A549 (cell line): Measurements from ENCODE around the gene EFS. TPM values are rescaled to one million over a fixed set of nuclear protein-coding genes. Genes with fewer than 3 reads are reported as not detected.

Experiments
- ATAC-seq, 2 experiments: fragments of 200-7000 bp in 1 of 2; fragments of >200 bp in 1 of 2; cut with Nextera tagmentation in 1 of 2; cut with Tn5 transposase in 1 of 2; 3 replicates each; pipeline versions ENCODE4 v1.8.0 to v1.9.1; 2018 to 2020; ENCODE audit warnings: mild to moderate bottlenecking in 1 of 2, moderate library complexity in 1 of 2
- CTCF ChIA-PET: fragments of 300-600 bp; sonication (Branson Sonifier 250); formaldehyde crosslinking; extraction: SDS; loops from one replicate; lab custom pipeline; 2021; ENCODE audit warnings: antibody characterized with exemption, inconsistent platforms; lab: Yijun Ruan, JAX
- POLR2A ChIA-PET: fragments of 350-600 bp; formaldehyde crosslinking; extraction: SDS; loops from one replicate; lab custom pipeline; 2021; ENCODE audit warnings: antibody characterized with exemption, inconsistent platforms; lab: Yijun Ruan, JAX
- DNase-seq, 2 experiments: peaks; one replicate each; pipeline versions ENCODE4 v3.0.0 to v3.0.0-alpha.2; 2011 to 2016; ENCODE audit warnings: low read depth in 1 of 2, low spot score in 1 of 2
- FAIRE-seq: peaks from 2 replicates; lab custom pipeline; 2011; peaks lifted over from hg19 to GRCh38; lab: Jason Lieb, UNC
- H3K27ac ChIP-seq, 2 experiments: fragments of >200 bp; sonication (Bioruptor Twin); formaldehyde crosslinking; 3 replicates each; pipeline ENCODE4 v1.5.1; 2016 to 2017
- H3K4me1 ChIP-seq: fragments of >200 bp; sonication (Bioruptor Twin); formaldehyde crosslinking; 3 replicates; pipeline ENCODE4 v1.6.1; 2016
- H3K4me2 ChIP-seq: fragments of >200 bp; sonication (Bioruptor Twin); formaldehyde crosslinking; 3 replicates; pipeline ENCODE4 v1.6.1; 2016
- H3K4me3 ChIP-seq: fragments of >200 bp; sonication (Bioruptor Twin); formaldehyde crosslinking; 3 replicates; pipeline ENCODE4 v1.5.1; 2016
- H3K9me3 ChIP-seq: fragments of >200 bp; sonication (Bioruptor Twin); formaldehyde crosslinking; 3 replicates; pipeline ENCODE4 v1.6.1; 2016
- BHLHE40 ChIP-seq: IDR thresholded peaks from 2 replicates; pipeline ENCODE4 v1.6.1; 2012; ENCODE audit warnings: low read depth, low read length, inconsistent platforms
- CHD4 ChIP-seq: fragments of 200-600 bp; sonication (generic); IDR thresholded peaks from 2 replicates; pipeline ENCODE4 v1.6.1; 2016; ENCODE audit warnings: antibody characterized with exemption, mild to moderate bottlenecking, borderline replicate concordance
- FOXS1 ChIP-seq: fragments of 250-450 bp; sonication (Bioruptor Pico); IDR thresholded peaks from 2 replicates; pipeline ENCODE4 v1.5.0; 2020; ENCODE audit warnings: mild to moderate bottlenecking, moderate library complexity
- HOXB13 ChIP-seq: fragments of 250-450 bp; sonication (Bioruptor Pico); IDR thresholded peaks from 2 replicates; pipeline ENCODE4 v1.5.0; 2020; ENCODE audit warnings: low read depth, mild to moderate bottlenecking, moderate library complexity
- JUN ChIP-seq, 2 experiments: fragments of >200 bp; sonication (Bioruptor Twin); formaldehyde crosslinking; IDR thresholded peaks; 2 replicates in 1 of 2; 3 replicates in 1 of 2; pipeline ENCODE4 v1.6.1; 2016 to 2017
- KDM1A ChIP-seq: fragments of 200-600 bp; sonication (generic); IDR thresholded peaks from 2 replicates; pipeline ENCODE4 v1.6.1; 2016; ENCODE audit warnings: low read depth, mild to moderate bottlenecking
- MAFK ChIP-seq: fragments of 450-650 bp; IDR thresholded peaks from 2 replicates; pipeline ENCODE4 v1.6.1; 2014; ENCODE audit not compliant: partially characterized antibody
- NFE2L2 ChIP-seq: fragments of 150-350 bp; conservative IDR thresholded peaks from 2 replicates; pipeline ENCODE4 v1.6.1; 2014; ENCODE audit warnings: low read length
- NPAS2 ChIP-seq: fragments of 250-450 bp; sonication (Bioruptor Pico); IDR thresholded peaks from 2 replicates; pipeline ENCODE4 v1.8.0; 2022; ENCODE audit warnings: mild to moderate bottlenecking, moderate library complexity, borderline replicate concordance
- NR3C1 ChIP-seq: fragments of >200 bp; sonication (Bioruptor Twin); formaldehyde crosslinking; IDR thresholded peaks from 3 replicates; pipeline ENCODE4 v1.6.1; 2017
- POLR2AphosphoS2 ChIP-seq: conservative IDR thresholded peaks from 2 replicates; pipeline ENCODE4 v1.6.1; 2012; ENCODE audit warnings: low read length, improper control_type of control experiment, inconsistent platforms
- RAD21 ChIP-seq, 2 experiments: fragments of >200 bp in 1 of 2; sonication (Bioruptor Twin) in 1 of 2; formaldehyde crosslinking in 1 of 2; IDR thresholded peaks in 1 of 2; conservative IDR thresholded peaks in 1 of 2; 2 replicates in 1 of 2; 3 replicates in 1 of 2; pipeline ENCODE4 v1.6.1; 2012 to 2018; ENCODE audit warnings: inconsistent platforms in 1 of 2
- RCOR1 ChIP-seq: fragments of 150-350 bp; IDR thresholded peaks from 2 replicates; pipeline ENCODE4 v1.6.1; 2014; ENCODE audit warnings: antibody characterized with exemption, low read length, low read depth
- RFX5 ChIP-seq: fragments of 450-650 bp; IDR thresholded peaks from 2 replicates; pipeline ENCODE4 v1.7.1; 2014; ENCODE audit warnings: antibody characterized with exemption, mild to moderate bottlenecking, moderate library complexity
- RNF2 ChIP-seq: fragments of 200-600 bp; sonication (generic); IDR thresholded peaks from 2 replicates; pipeline ENCODE4 v1.6.1; 2016; ENCODE audit warnings: low read depth, mild to moderate bottlenecking, antibody characterized with exemption, moderate library complexity, borderline replicate concordance
- ZC3H11A ChIP-seq: fragments of 450-650 bp; IDR thresholded peaks from 2 replicates; pipeline ENCODE4 v1.6.1; 2014; ENCODE audit warnings: antibody characterized with exemption, mild to moderate bottlenecking
- WGBS: methylation state at CpG from one replicate; pipeline ENCODE4 v1.1.6; 2017; ENCODE audit errors: missing lambda C conversion rate; 5-methylcytosine and 5-hydroxymethylcytosine counted together
- polyA minus RNA-seq: library from RNA; depleted of rRNA, polyadenylated mRNA; stranded (reverse); fragments of >200 nt; gene quantifications from 2 replicates; pipeline ENCODE4 v1.2.3, GENCODE V29; 2011; rRNA and poly(A)+ RNA removed
- polyA plus RNA-seq, 4 experiments: library from polyadenylated mRNA; depleted of rRNA in 3 of 4; stranded (reverse); fragments of >200 nt; fragmentation: RNase III in 1 of 4; extraction: RNeasy Plus Mini Kit Qiagen cat#74134 plus additional on column Dnase treatment in 1 of 4; gene quantifications; 2 replicates in 3 of 4; 3 replicates in 1 of 4; pipeline ENCODE4 v1.2.3, GENCODE V29; 2011 to 2017
- TF ChIP-seq, protein P1 (sequence below): fragments of >200 bp; sonication (Bioruptor Twin); formaldehyde crosslinking; IDR thresholded peaks from 2 replicates; pipeline ENCODE4 v1.6.1; 2016
- TF ChIP-seq, protein P2 (sequence below): fragments of 250-450 bp; sonication (Bioruptor Pico); IDR thresholded peaks from 2 replicates; pipeline ENCODE4 v1.5.0; 2021; ENCODE audit warnings: mild to moderate bottlenecking, moderate library complexity, borderline replicate concordance
- TF ChIP-seq, protein P3 (sequence below): fragments of >200 bp; sonication (Bioruptor Twin); formaldehyde crosslinking; IDR thresholded peaks from 3 replicates; pipeline ENCODE4 v1.5.1; 2016

EFS gene, protein sequence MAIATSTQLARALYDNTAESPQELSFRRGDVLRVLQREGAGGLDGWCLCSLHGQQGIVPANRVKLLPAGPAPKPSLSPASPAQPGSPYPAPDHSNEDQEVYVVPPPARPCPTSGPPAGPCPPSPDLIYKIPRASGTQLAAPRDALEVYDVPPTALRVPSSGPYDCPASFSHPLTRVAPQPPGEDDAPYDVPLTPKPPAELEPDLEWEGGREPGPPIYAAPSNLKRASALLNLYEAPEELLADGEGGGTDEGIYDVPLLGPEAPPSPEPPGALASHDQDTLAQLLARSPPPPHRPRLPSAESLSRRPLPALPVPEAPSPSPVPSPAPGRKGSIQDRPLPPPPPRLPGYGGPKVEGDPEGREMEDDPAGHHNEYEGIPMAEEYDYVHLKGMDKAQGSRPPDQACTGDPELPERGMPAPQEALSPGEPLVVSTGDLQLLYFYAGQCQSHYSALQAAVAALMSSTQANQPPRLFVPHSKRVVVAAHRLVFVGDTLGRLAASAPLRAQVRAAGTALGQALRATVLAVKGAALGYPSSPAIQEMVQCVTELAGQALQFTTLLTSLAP
- polyA plus RNA-seq (2011; rRNA removed), result not detected in 2 replicates
- not detected in 2 replicates for polyA plus RNA-seq (2012; cell fraction: cytosol; rRNA removed)
- not detected in 2 replicates for polyA plus RNA-seq (2012; cell fraction: nucleus; rRNA removed)
- polyA plus RNA-seq (2017; fragmentation: RNase III; extraction: RNeasy Plus Mini Kit Qiagen cat#74134 plus additional on column Dnase treatment), result not detected in 3 replicates
- not detected in 2 replicates for polyA minus RNA-seq

DNA sequence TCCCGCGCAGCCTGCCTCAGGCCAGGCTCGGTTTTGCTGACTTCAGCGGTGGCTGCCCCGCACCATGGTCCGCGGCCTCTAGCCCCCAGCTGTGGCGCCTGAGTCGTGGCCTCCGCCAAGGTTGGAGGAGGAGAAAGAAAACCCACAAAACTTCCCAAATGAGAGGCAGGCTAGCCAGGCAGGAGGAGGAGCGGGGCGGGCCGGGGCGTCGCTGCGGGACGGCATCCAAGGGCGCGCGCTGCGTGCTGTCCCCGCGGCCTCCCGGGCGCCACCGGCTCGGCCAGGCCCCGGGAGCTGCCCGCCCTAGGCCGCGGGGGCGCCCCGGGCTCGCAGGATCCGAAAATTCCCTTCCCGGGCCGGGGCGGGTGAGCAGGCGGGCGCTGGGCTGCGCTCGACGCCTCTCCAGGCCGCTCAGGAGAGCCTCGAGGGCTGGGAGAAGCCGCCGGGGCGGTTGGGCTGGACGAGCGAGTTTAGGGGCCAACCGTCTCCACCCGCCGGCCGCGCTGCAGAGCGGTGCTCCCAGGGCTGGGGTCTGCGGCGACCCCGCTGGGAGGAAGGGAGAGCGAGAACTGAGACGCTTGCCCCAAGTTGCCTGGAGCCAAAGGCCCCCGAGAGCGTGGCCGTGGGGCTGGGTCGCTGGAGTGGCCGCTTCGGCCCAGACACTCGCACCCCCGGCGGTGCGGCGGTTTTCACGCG is at the start of gene EFS:
EFS (minus strand) TSS at position 137 of the 696 bp plus-strand sequence. CDS start 147 bp downstream, outside the sequence.
- Histone ChIP-seq H3K27ac (no peak within 1 kb of the TSS), H3K4me1 (no peaks in the 10 kb centered on the region), H3K9me3 (no peaks in the 10 kb centered on the region), H3K4me3 (no peak within 1 kb of the TSS), H3K4me2 (peak within 1 kb of the TSS; percentile 30; the same call in 2 of the 3 replicates)
- DNase-seq (no peak), ATAC-seq (no peak), FAIRE-seq (no peak)
- no peak for TF ChIP-seq NR3C1
- TF ChIP-seq MAFK, result peak; percentile 10
- TF ChIP-seq HOXB13 (CRISPR knock-in tag), result no peak
- no peak for TF ChIP-seq RAD21 (conservative IDR thresholded peaks at IDR 0.05 in 1 of 2, IDR thresholded peaks at IDR 0.05 in 1 of 2)
- no peak for TF ChIP-seq CHD4
- CTCF ChIA-PET, result interaction anchor here (6.2 to 9.6 kb wide), 2 partner anchors 12 to 13 kb away, joined by 62 to 80 read pairs; partner anchors contain the start of gene CMTM5
- WGBS, result 40% methylated on average over 36 of the region's 74 CpGs
- POLR2A ChIA-PET, result no interaction called here

DNA sequence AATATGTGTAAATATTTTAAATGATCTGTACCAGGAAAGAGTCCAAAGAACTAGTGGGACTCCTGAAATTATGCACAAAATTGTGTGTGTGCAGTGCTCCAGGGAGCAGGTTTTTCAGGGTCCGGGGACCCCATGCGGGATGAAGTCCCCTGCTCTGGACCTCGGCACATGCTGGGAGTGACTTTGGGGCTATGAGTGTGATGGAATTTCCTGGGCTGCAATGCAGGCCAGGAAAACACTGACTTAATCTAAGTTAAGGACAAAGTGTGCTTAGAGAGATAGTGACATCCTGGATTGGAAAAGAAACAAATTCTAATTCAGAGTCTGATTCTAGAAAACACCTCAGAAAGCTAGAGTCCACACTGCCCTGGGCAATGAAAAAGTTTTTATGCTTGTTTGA is 49.3 kb upstream of the EFS start:
- H3K4me2 ChIP-seq, result no peak overlapping the region
- no peak for DNase-seq
- H3K9me3 ChIP-seq, result no peaks in the 10 kb centered on the region
- ATAC-seq, result no peak
- 20% methylated on average over 3 of the region's 3 CpGs for WGBS
- TF ChIP-seq RFX5, result no peak
- TF ChIP-seq KDM1A, result no peak
- no peak for TF ChIP-seq BHLHE40
- TF ChIP-seq FOXS1, result no peak
- TF ChIP-seq, protein P1, sequence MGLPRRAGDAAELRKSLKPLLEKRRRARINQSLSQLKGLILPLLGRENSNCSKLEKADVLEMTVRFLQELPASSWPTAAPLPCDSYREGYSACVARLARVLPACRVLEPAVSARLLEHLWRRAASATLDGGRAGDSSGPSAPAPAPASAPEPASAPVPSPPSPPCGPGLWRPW, result no peak
- TF ChIP-seq POLR2AphosphoS2, result no peak
- no peak for TF ChIP-seq NFE2L2
- TF ChIP-seq, protein P2, sequence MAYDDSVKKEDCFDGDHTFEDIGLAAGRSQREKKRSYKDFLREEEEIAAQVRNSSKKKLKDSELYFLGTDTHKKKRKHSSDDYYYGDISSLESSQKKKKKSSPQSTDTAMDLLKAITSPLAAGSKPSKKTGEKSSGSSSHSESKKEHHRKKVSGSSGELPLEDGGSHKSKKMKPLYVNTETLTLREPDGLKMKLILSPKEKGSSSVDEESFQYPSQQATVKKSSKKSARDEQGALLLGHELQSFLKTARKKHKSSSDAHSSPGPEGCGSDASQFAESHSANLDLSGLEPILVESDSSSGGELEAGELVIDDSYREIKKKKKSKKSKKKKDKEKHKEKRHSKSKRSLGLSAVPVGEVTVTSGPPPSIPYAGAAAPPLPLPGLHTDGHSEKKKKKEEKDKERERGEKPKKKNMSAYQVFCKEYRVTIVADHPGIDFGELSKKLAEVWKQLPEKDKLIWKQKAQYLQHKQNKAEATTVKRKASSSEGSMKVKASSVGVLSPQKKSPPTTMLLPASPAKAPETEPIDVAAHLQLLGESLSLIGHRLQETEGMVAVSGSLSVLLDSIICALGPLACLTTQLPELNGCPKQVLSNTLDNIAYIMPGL (CRISPR knock-in tag), result no peak
- TF ChIP-seq, all 56 proteins: peak for 0
- CTCF ChIA-PET, result interaction anchor here (1.0 to 1.4 kb wide), 3 partner anchors 15 to 87 kb away, joined by 3 to 6 read pairs (median 3); no protein-coding TSS in a partner anchor
- POLR2A ChIA-PET, result no interaction called here
- Histone ChIP-seq H3K4me1 (no peaks in the 10 kb centered on the region), H3K4me3 (no peak overlapping the region), H3K27ac (no peak overlapping the region)
- FAIRE-seq, result no peak

DNA sequence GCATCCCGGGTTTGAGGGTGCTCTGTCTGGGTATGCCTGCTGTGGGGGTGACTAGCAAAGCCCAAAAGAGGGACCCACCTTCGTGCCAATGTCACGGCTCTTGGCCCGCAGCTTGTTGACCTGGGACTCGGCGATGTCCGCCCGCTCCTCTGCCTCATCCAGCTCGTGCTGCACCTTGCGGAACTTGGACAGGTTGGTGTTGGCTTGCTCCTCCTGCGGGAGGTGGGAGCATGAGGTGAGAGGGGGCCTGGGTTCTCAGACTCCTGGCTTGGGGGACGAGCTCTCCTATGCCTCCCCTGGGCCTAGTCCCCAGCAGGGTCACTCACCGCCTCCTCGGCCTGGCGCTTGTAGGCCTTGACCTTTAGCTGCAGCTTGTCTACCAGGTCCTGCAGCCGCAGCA is 48.7 kb upstream of the EFS start:
- Histone ChIP-seq H3K9me3 (no peaks in the 10 kb centered on the region), H3K4me1 (no peaks in the 10 kb centered on the region), H3K27ac (no peak overlapping the region), H3K4me3 (no peak overlapping the region), H3K4me2 (no peak overlapping the region)
- 66% methylated on average over 16 of the region's 16 CpGs for WGBS
- CTCF ChIA-PET, result interaction anchor here (1.0 kb wide), 1 partner anchor 34 kb away, joined by 6 read pairs; no protein-coding TSS in a partner anchor
- POLR2A ChIA-PET, result no interaction called here
- ATAC-seq (no peak), DNase-seq (no peak), FAIRE-seq (no peak)
- TF ChIP-seq, protein P3, sequence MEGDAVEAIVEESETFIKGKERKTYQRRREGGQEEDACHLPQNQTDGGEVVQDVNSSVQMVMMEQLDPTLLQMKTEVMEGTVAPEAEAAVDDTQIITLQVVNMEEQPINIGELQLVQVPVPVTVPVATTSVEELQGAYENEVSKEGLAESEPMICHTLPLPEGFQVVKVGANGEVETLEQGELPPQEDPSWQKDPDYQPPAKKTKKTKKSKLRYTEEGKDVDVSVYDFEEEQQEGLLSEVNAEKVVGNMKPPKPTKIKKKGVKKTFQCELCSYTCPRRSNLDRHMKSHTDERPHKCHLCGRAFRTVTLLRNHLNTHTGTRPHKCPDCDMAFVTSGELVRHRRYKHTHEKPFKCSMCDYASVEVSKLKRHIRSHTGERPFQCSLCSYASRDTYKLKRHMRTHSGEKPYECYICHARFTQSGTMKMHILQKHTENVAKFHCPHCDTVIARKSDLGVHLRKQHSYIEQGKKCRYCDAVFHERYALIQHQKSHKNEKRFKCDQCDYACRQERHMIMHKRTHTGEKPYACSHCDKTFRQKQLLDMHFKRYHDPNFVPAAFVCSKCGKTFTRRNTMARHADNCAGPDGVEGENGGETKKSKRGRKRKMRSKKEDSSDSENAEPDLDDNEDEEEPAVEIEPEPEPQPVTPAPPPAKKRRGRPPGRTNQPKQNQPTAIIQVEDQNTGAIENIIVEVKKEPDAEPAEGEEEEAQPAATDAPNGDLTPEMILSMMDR, result no peak
- TF ChIP-seq ZC3H11A (no peak), BHLHE40 (no peak), RCOR1 (no peak), JUN (IDR thresholded peaks at IDR 0.05) (no peak), RNF2 (no peak), NPAS2 (no peak)
